T1000 (cell line): ENCODE results near the gene PKN1.
A peak's percentile ranks its signal among the peaks of the same experiment; 100 is the strongest.

Experiments
- DNase-seq: peaks from one replicate; lab custom pipeline; 2025; ENCODE audit warnings: mixed read lengths; lab: John Stamatoyannopoulos, UW

The PKN1 gene

GRCh38 chr19:14467391-14467790, 34.3 kb downstream of the PKN1 start:
- no peak for DNase-seq

GRCh38 chr19:14467816-14468215, 34.7 kb downstream of the PKN1 start:
- DNase-seq = no peak

GRCh38 chr19:14470031-14470876, 37.1 kb downstream of the PKN1 start:
- no peak for DNase-seq

- DNase-seq = no peak
Measured at GRCh38 chr19:14471436-14472187, 38.5 kb downstream of the PKN1 start.

- no peak for DNase-seq
Measured at GRCh38 chr19:14472202-14472938, 39.3 kb downstream of the PKN1 start.

- no peak for DNase-seq
Measured at GRCh38 chr19:14473073-14473977, 40.2 kb downstream of the PKN1 start.

GRCh38 chr19:14473978-14474578, 41.0 kb downstream of the PKN1 start:
- DNase-seq = no peak

- no peak for DNase-seq
Measured at GRCh38 chr19:14474827-14475226, 41.7 kb downstream of the PKN1 start.

- no peak for DNase-seq
Measured at GRCh38 chr19:14475251-14476073, 42.4 kb downstream of the PKN1 start, which contains the start of gene PTGER1. TSS of gene PTGER1 (minus strand) at chr19:14475354. CDS start at chr19:14474320, 1,034 bp downstream.

GRCh38 chr19:14476327-14476672, 43.2 kb downstream of the PKN1 start:
- no peak for DNase-seq

GRCh38 chr19:14476673-14477401, 43.7 kb downstream of the PKN1 start:
- DNase-seq = peak; percentile 26

GRCh38 chr19:14477418-14478112, 44.5 kb downstream of the PKN1 start:
- DNase-seq = no peak

GRCh38 chr19:14478113-14478545, 45.0 kb downstream of the PKN1 start:
- no peak for DNase-seq

- DNase-seq = no peak
Measured at GRCh38 chr19:14479309-14479974, 46.3 kb downstream of the PKN1 start.

- DNase-seq = peak; percentile 66
Measured at GRCh38 chr19:14479975-14480699, 47.0 kb downstream of the PKN1 start.

- DNase-seq = no peak
Measured at GRCh38 chr19:14480700-14481079, 47.6 kb downstream of the PKN1 start.

- DNase-seq = no peak
Measured at GRCh38 chr19:14482172-14482941, 49.3 kb downstream of the PKN1 start.
